ENCODE results near the gene CREB3L1. TPM values are rescaled to one million over a fixed set of nuclear protein-coding genes. Genes with fewer than 3 reads are reported as not detected.

Gene CREB3L1
- total and polyA plus RNA-seq, 4 experiments from 2014 or later, result not detected

GRCh38 chr11:46357483-46357936 lies 80.0 kb downstream of the CREB3L1 start:
- Histone ChIP-seq H3K36me3 (ENCODE audit: insufficient read depth, low read length) (peaks cover 19% of the 10 kb centered on the region), H3K27me3 (ENCODE audit: insufficient read depth, low read length) (no peaks in the 10 kb centered on the region), H3K27ac (ENCODE audit: low read depth, low read length) (peak overlapping the region; percentile 21), H3K4me3 (ENCODE audit: low read length in 2 of 2) (no peak overlapping the region), H3K9me3 (ENCODE audit: control insufficient read depth in 1 of 2, low read length in 2 of 2) (no peaks in the 10 kb centered on the region), H3K4me1 (ENCODE audit: insufficient read depth, low read length) (peaks cover 85% of the 10 kb centered on the region)
- H3K4me3 Mint-ChIP-seq, result peak overlapping the region in 4 of 8 donors; percentile 29 to 65 (median 44)
- intact Hi-C loops (cut with micrococcal nuclease), result no loop called here
- H3K4me1 Mint-ChIP-seq, result peaks cover 43 to 88% (median 68%) of the 10 kb centered on the region in 4 donors
- no peaks in the 10 kb centered on the region for H3K27me3 Mint-ChIP-seq
- ChIA-PET POLR2A (ENCODE audit: partially characterized antibody) (interaction anchor here (1.2 to 19.9 kb wide), 4 partner anchors 7 to 27 kb away, joined by 4 to 334 read pairs (median 170); partner anchors contain the start of gene DGKZ), CTCF (ENCODE audit: partially characterized antibody) (interaction anchor here (1.5 to 17.9 kb wide), 5 partner anchors 8 to 48 kb away, joined by 4 to 469 read pairs (median 7); partner anchors contain the start of gene DGKZ)
- H3K9me3 Mint-ChIP-seq, result no peaks in the 10 kb centered on the region
- H3K27ac Mint-ChIP-seq, result peak overlapping the region; percentile 26 to 97 (median 81)
- peaks cover 5 to 33% of the 10 kb centered on the region in 2 donors for H3K36me3 Mint-ChIP-seq
- DNase-seq, result peak in 1 of 5 donors; percentile 23

- ChIA-PET CTCF (ENCODE audit: partially characterized antibody) (interaction anchor here (0.9 to 15.2 kb wide), 5 partner anchors 9 to 50 kb away, joined by 3 to 469 read pairs (median 4); partner anchors contain the start of gene DGKZ), POLR2A (ENCODE audit: partially characterized antibody) (interaction anchor here (0.8 to 19.9 kb wide), 4 partner anchors 9 to 64 kb away, joined by 3 to 334 read pairs (median 4); partner anchors contain the start of gene DGKZ)
- peaks cover 5 to 33% of the 10 kb centered on the region in 2 donors for H3K36me3 Mint-ChIP-seq
- Histone ChIP-seq H3K9me3 (ENCODE audit: control insufficient read depth in 1 of 2, low read length in 2 of 2) (no peaks in the 10 kb centered on the region), H3K4me1 (ENCODE audit: insufficient read depth, low read length) (peaks cover 85% of the 10 kb centered on the region), H3K27ac (ENCODE audit: low read depth, low read length) (no peak overlapping the region), H3K36me3 (ENCODE audit: insufficient read depth, low read length) (peaks cover 22% of the 10 kb centered on the region), H3K27me3 (ENCODE audit: insufficient read depth, low read length) (no peaks in the 10 kb centered on the region), H3K4me3 (ENCODE audit: low read length in 2 of 2) (no peak overlapping the region)
- H3K4me1 Mint-ChIP-seq, result peaks cover 36 to 85% (median 63%) of the 10 kb centered on the region in 4 donors
- no peaks in the 10 kb centered on the region for H3K27me3 Mint-ChIP-seq
- no peak for DNase-seq
- intact Hi-C loops (cut with micrococcal nuclease), result no loop called here
- H3K4me3 Mint-ChIP-seq, result peak overlapping the region in 3 of 8 donors; percentile 85 to 91 (median 87)
- peak overlapping the region in 4 of 7 donors; percentile 50 to 88 (median 65) for H3K27ac Mint-ChIP-seq
- no peaks in the 10 kb centered on the region for H3K9me3 Mint-ChIP-seq
Measured at GRCh38 chr11:46359953-46360352, 82.5 kb downstream of the CREB3L1 start.

- H3K4me1 ChIP-seq (ENCODE audit: insufficient read depth, low read length), result peaks cover 87% of the 10 kb centered on the region
- Mint-ChIP-seq H3K9me3 (no peaks in the 10 kb centered on the region), H3K4me3 (peak overlapping the region; percentile 82 to 91 (median 86)), H3K27me3 (no peaks in the 10 kb centered on the region), H3K4me1 (peaks cover 38 to 89% (median 66%) of the 10 kb centered on the region in 4 donors), H3K36me3 (peaks cover 5 to 39% of the 10 kb centered on the region in 2 donors), H3K27ac (peak overlapping the region; percentile 74 to 95 (median 92))
- ChIA-PET POLR2A (ENCODE audit: partially characterized antibody) (interaction anchor here (0.7 to 19.9 kb wide), 9 partner anchors 10 to 65 kb away, joined by 3 to 334 read pairs (median 5); partner anchors contain the start of gene DGKZ), CTCF (ENCODE audit: partially characterized antibody) (interaction anchor here (0.9 to 15.2 kb wide), 6 partner anchors 9 to 51 kb away, joined by 3 to 469 read pairs (median 4); partner anchors contain the start of gene DGKZ)
- H3K9me3 ChIP-seq (ENCODE audit: control insufficient read depth in 1 of 2, low read length in 2 of 2), result no peaks in the 10 kb centered on the region
- DNase-seq, result peak in 1 of 5 donors; percentile 37
- H3K36me3 ChIP-seq (ENCODE audit: insufficient read depth, low read length), result peaks cover 20% of the 10 kb centered on the region
- H3K27ac ChIP-seq (ENCODE audit: low read depth, low read length), result peak overlapping the region; percentile 57
- H3K4me3 ChIP-seq (ENCODE audit: low read length in 2 of 2), result peak overlapping the region; percentile 68 to 69
- no peaks in the 10 kb centered on the region for H3K27me3 ChIP-seq (ENCODE audit: insufficient read depth, low read length)
- intact Hi-C loops (cut with micrococcal nuclease), result loop anchor here (1.0 kb wide), 1 partner anchor 9 kb away; no protein-coding TSS in a partner anchor
Measured at GRCh38 chr11:46360878-46361277, 83.4 kb downstream of the CREB3L1 start.

GRCh38 chr11:46361283-46362155 lies 84.1 kb downstream of the CREB3L1 start:
- no peaks in the 10 kb centered on the region for H3K27me3 ChIP-seq (ENCODE audit: insufficient read depth, low read length)
- intact Hi-C loops (cut with micrococcal nuclease), result loop anchor here (1.0 kb wide), 1 partner anchor 9 kb away; no protein-coding TSS in a partner anchor

GRCh38 chr11:46362156-46363030 lies 84.9 kb downstream of the CREB3L1 start:
- peak overlapping the region; percentile 48 to 91 (median 70) for H3K27ac Mint-ChIP-seq
- H3K27me3 ChIP-seq (ENCODE audit: insufficient read depth, low read length), result no peaks in the 10 kb centered on the region
- peak overlapping the region; percentile 57 for H3K27ac ChIP-seq (ENCODE audit: low read depth, low read length)
- peak overlapping the region in 7 of 8 donors; percentile 40 to 85 (median 57) for H3K4me3 Mint-ChIP-seq
- intact Hi-C loops (cut with micrococcal nuclease), result no loop called here
- H3K9me3 Mint-ChIP-seq, result no peaks in the 10 kb centered on the region
- no peaks in the 10 kb centered on the region for H3K9me3 ChIP-seq (ENCODE audit: control insufficient read depth in 1 of 2, low read length in 2 of 2)
- peaks cover 86% of the 10 kb centered on the region for H3K4me1 ChIP-seq (ENCODE audit: insufficient read depth, low read length)
- no peak overlapping the region for H3K4me3 ChIP-seq (ENCODE audit: low read length in 2 of 2)
- ChIA-PET CTCF (ENCODE audit: partially characterized antibody) (interaction anchor here (0.9 to 15.2 kb wide), 2 partner anchors 12 to 123 kb away, joined by 4 to 469 read pairs; partner anchors contain the start of gene DGKZ), POLR2A (ENCODE audit: partially characterized antibody) (interaction anchor here (2.0 to 19.9 kb wide), 3 partner anchors 12 to 30 kb away, joined by 8 to 334 read pairs (median 9); partner anchors contain the start of gene DGKZ)
- peaks cover 0 to 29% of the 10 kb centered on the region in 2 donors for H3K36me3 Mint-ChIP-seq
- H3K36me3 ChIP-seq (ENCODE audit: insufficient read depth, low read length), result peaks cover 16% of the 10 kb centered on the region
- peaks cover 30 to 82% (median 58%) of the 10 kb centered on the region in 4 donors for H3K4me1 Mint-ChIP-seq
- H3K27me3 Mint-ChIP-seq, result no peaks in the 10 kb centered on the region
- DNase-seq, result peak in 1 of 5 donors; percentile 21

More at GRCh38 chr11:46361283-46362155, 84.1 kb downstream of the CREB3L1 start:
- Mint-ChIP-seq H3K27ac (peak overlapping the region; percentile 74 to 95 (median 92)), H3K9me3 (no peaks in the 10 kb centered on the region), H3K27me3 (no peaks in the 10 kb centered on the region), H3K36me3 (peaks cover under 1 to 33% of the 10 kb centered on the region in 2 donors), H3K4me3 (peak overlapping the region; percentile 82 to 91 (median 86)), H3K4me1 (peaks cover 36 to 85% (median 62%) of the 10 kb centered on the region in 4 donors)
- Histone ChIP-seq H3K4me1 (ENCODE audit: insufficient read depth, low read length) (peaks cover 86% of the 10 kb centered on the region), H3K9me3 (ENCODE audit: control insufficient read depth in 1 of 2, low read length in 2 of 2) (no peaks in the 10 kb centered on the region), H3K36me3 (ENCODE audit: insufficient read depth, low read length) (peaks cover 13% of the 10 kb centered on the region), H3K4me3 (ENCODE audit: low read length in 2 of 2) (peak overlapping the region; percentile 68 to 69), H3K27ac (ENCODE audit: low read depth, low read length) (peak overlapping the region; percentile 57)
- CTCF ChIA-PET (ENCODE audit: partially characterized antibody), result interaction anchor here (0.9 to 15.2 kb wide), 5 partner anchors 11 to 122 kb away, joined by 4 to 469 read pairs (median 4); partner anchors contain the start of gene DGKZ
- DNase-seq, result peak; percentile 58 to 82 (median 63)
- POLR2A ChIA-PET (ENCODE audit: partially characterized antibody), result interaction anchor here (0.7 to 19.9 kb wide), 7 partner anchors 11 to 66 kb away, joined by 3 to 334 read pairs (median 6); partner anchors contain the start of gene DGKZ

- ChIA-PET POLR2A (ENCODE audit: partially characterized antibody) (interaction anchor here (2.0 to 19.9 kb wide), 3 partner anchors 12 to 30 kb away, joined by 8 to 334 read pairs (median 9); partner anchors contain the start of gene DGKZ), CTCF (ENCODE audit: partially characterized antibody) (interaction anchor here (15.2 kb wide), 1 partner anchor 13 kb away, joined by 469 read pairs; the partner anchor contains the start of gene DGKZ)
- Mint-ChIP-seq H3K4me1 (peaks cover 29 to 81% (median 55%) of the 10 kb centered on the region in 4 donors), H3K4me3 (peak overlapping the region in 5 of 8 donors; percentile 17 to 62 (median 57)), H3K27me3 (no peaks in the 10 kb centered on the region), H3K36me3 (peaks cover 0 to 29% of the 10 kb centered on the region in 2 donors), H3K9me3 (no peaks in the 10 kb centered on the region), H3K27ac (peak overlapping the region; percentile 25 to 88 (median 68))
- H3K27me3 ChIP-seq (ENCODE audit: insufficient read depth, low read length), result no peaks in the 10 kb centered on the region
- no peaks in the 10 kb centered on the region for H3K9me3 ChIP-seq (ENCODE audit: control insufficient read depth in 1 of 2, low read length in 2 of 2)
- peaks cover 19% of the 10 kb centered on the region for H3K36me3 ChIP-seq (ENCODE audit: insufficient read depth, low read length)
- H3K4me1 ChIP-seq (ENCODE audit: insufficient read depth, low read length), result peaks cover 84% of the 10 kb centered on the region
- peak in 1 of 5 donors; percentile 19 for DNase-seq
- intact Hi-C loops (cut with micrococcal nuclease), result no loop called here
- H3K4me3 ChIP-seq (ENCODE audit: low read length in 2 of 2), result no peak overlapping the region
- peak overlapping the region; percentile 57 for H3K27ac ChIP-seq (ENCODE audit: low read depth, low read length)
Measured at GRCh38 chr11:46363031-46363407, 85.6 kb downstream of the CREB3L1 start.

All from CD4-positive, alpha-beta memory T cell (primary cell).